ENCODE measurements around the gene CD109.
"Not testable (repeated sequence)": the region's sequence is repeated elsewhere in the genome, so short reads cannot be mapped to it uniquely, and the experiment has no call there.

Gene CD109

GRCh38 chr6:73690056-73690455 is 5.9 kb upstream of the CD109 start:
- DNase-seq = no peak

- no peak for DNase-seq
Observed at GRCh38 chr6:73691512-73691911, 4.5 kb upstream of the CD109 start.

GRCh38 chr6:73694711-73695411 is 1.1 kb upstream of the CD109 start:
- DNase-seq = no peak

GRCh38 chr6:73696966-73697655 is 1.1 kb downstream of the CD109 start:
- DNase-seq = no peak

- no peak for DNase-seq
Observed at GRCh38 chr6:73699676-73700459, 3.9 kb downstream of the CD109 start.

- DNase-seq = no peak
Observed at GRCh38 chr6:73702444-73702843, 6.4 kb downstream of the CD109 start.

- no peak for DNase-seq
Observed at GRCh38 chr6:73703466-73703865, 7.5 kb downstream of the CD109 start.

GRCh38 chr6:73704260-73704659 is 8.3 kb downstream of the CD109 start:
- DNase-seq = no peak

GRCh38 chr6:73704798-73705197 is 8.8 kb downstream of the CD109 start:
- no peak for DNase-seq

GRCh38 chr6:73706971-73707370 is 11.0 kb downstream of the CD109 start:
- DNase-seq = no peak

GRCh38 chr6:73710470-73710869 is 14.5 kb downstream of the CD109 start:
- DNase-seq = no peak

- DNase-seq = no peak
Observed at GRCh38 chr6:73710948-73711347, 14.9 kb downstream of the CD109 start.

GRCh38 chr6:73712535-73713173 is 16.7 kb downstream of the CD109 start:
- DNase-seq = no peak

GRCh38 chr6:73713426-73714147 is 17.6 kb downstream of the CD109 start:
- no peak for DNase-seq

GRCh38 chr6:73715111-73715508 is 19.1 kb downstream of the CD109 start:
- not testable (repeated sequence) for DNase-seq

GRCh38 chr6:73719046-73719445 is 23.0 kb downstream of the CD109 start:
- DNase-seq = no peak

- no peak for DNase-seq
Observed at GRCh38 chr6:73722318-73723060, 26.5 kb downstream of the CD109 start.

- not testable (repeated sequence) for DNase-seq
Observed at GRCh38 chr6:73723480-73723879, 27.5 kb downstream of the CD109 start.

- DNase-seq = no peak
Observed at GRCh38 chr6:73724389-73724788, 28.4 kb downstream of the CD109 start.

- not testable (repeated sequence) for DNase-seq
Observed at GRCh38 chr6:73725192-73725591, 29.2 kb downstream of the CD109 start.

GRCh38 chr6:73727114-73727513 is 31.1 kb downstream of the CD109 start:
- DNase-seq = no peak

All from activated T-cell treated with anti-CD3 and anti-CD28 coated beads for 4 hours (primary cell).